HepG2 (cell line): Measurements from ENCODE around the gene SHISA7. TPM values are rescaled to one million over a fixed set of nuclear protein-coding genes. Genes with fewer than 3 reads are reported as not detected.
A peak's percentile ranks its signal among the peaks of the same experiment; 100 is the strongest.

Experiments used
- ATAC-seq: fragments of 200-7000 bp; cut with Tn5 transposase; 3 replicates; pipeline ENCODE4 v1.9.1; 2020; ENCODE audit warnings: mild to moderate bottlenecking, moderate library complexity
- BruUV-seq: library from RNA; stranded (reverse); fragments of 400-500 nt; replicated peaks from 2 replicates; lab custom pipeline; 2021; lab: Mats Ljungman, UMichigan
- CTCF ChIA-PET: fragments of 300-600 bp; formaldehyde crosslinking; extraction: SDS; loops from one replicate; lab custom pipeline; 2021; ENCODE audit warnings: low total read pairs, inconsistent platforms, low intra/inter-chr PET ratio; lab: Yijun Ruan, JAX
- POLR2A ChIA-PET: fragments of 350-600 bp; sonication (Branson Sonifier 250); formaldehyde crosslinking; loops from one replicate; lab custom pipeline; 2020; ENCODE audit warnings: antibody characterized with exemption, inconsistent platforms; lab: Yijun Ruan, JAX
- DNase-seq: peaks from one replicate; pipeline ENCODE4 v3.0.0-alpha.2; 2015; ENCODE audit warnings: low spot score
- FAIRE-seq: peaks from 3 replicates; lab custom pipeline; 2011; peaks lifted over from hg19 to GRCh38; lab: Jason Lieb, UNC
- H2AFZ ChIP-seq: one replicate; pipeline ENCODE4 v1.6.1; 2011; ENCODE audit warnings: low read length, inconsistent platforms
- H3K27ac ChIP-seq: fragments of 300-600 bp; 3 replicates; pipeline ENCODE4 v1.8.0; 2011; ENCODE audit warnings: mixed run types, mild to moderate bottlenecking, mixed read lengths, low read length, inconsistent platforms; ENCODE audit not compliant: insufficient read depth; ENCODE audit errors: extremely low read length
- H3K27me3 ChIP-seq, 2 experiments: fragments of 200-600 bp in 1 of 2; 2 replicates in 1 of 2; 3 replicates in 1 of 2; pipeline versions ENCODE4 v1.6.0 to v1.8.0; 2011; ENCODE audit warnings: low read length in 2 of 2, mild to moderate bottlenecking in 2 of 2, moderate library complexity in 2 of 2, inconsistent platforms in 1 of 2; ENCODE audit not compliant: insufficient read depth in 2 of 2, control insufficient read depth in 1 of 2
- H3K36me3 ChIP-seq, 2 experiments: fragments of 200-600 bp in 1 of 2; replicated peaks in 1 of 2; 2 replicates in 1 of 2; 3 replicates in 1 of 2; pipeline versions ENCODE4 v1.5.1 to v1.8.0; 2011; ENCODE audit warnings: low read length in 2 of 2, inconsistent platforms in 1 of 2; ENCODE audit not compliant: insufficient read depth in 2 of 2, control insufficient read depth in 1 of 2
- H3K4me1 ChIP-seq: 2 replicates; pipeline ENCODE4 v1.5.1; 2012; ENCODE audit warnings: low read length, inconsistent platforms; ENCODE audit not compliant: insufficient read depth
- H3K4me2 ChIP-seq: 2 replicates; pipeline ENCODE4 v1.6.0; 2011; ENCODE audit warnings: low read depth, low read length, inconsistent platforms
- H3K4me3 ChIP-seq, 3 experiments: fragments of 200-600 bp in 1 of 3; sonication (generic), shearing (Covaris generic) in 1 of 3; replicated peaks in 1 of 3; 2 replicates each; pipeline ENCODE4 v1.5.1; 2011 to 2016; ENCODE audit warnings: low read length in 3 of 3, inconsistent platforms in 2 of 3, low read depth in 2 of 3, mild to moderate bottlenecking in 2 of 3, control low read depth in 1 of 3, mixed read lengths in 1 of 3; ENCODE audit not compliant: insufficient read depth in 1 of 3
- H3K79me2 ChIP-seq: one replicate; pipeline ENCODE4 v1.6.1; 2011; ENCODE audit warnings: low read length, inconsistent platforms; ENCODE audit not compliant: insufficient read depth
- H3K9ac ChIP-seq: 2 replicates; pipeline ENCODE4 v1.6.0; 2011; ENCODE audit warnings: mild to moderate bottlenecking, low read depth, low read length, inconsistent platforms; ENCODE audit not compliant: insufficient read depth
- H3K9me3 ChIP-seq: 2 replicates; pipeline ENCODE4 v1.5.1; 2012; ENCODE audit warnings: mild to moderate bottlenecking, low read length
- H4K20me1 ChIP-seq: 2 replicates; pipeline ENCODE4 v1.6.0; 2011; ENCODE audit warnings: inconsistent platforms, mild to moderate bottlenecking, low read length, moderate library complexity; ENCODE audit not compliant: insufficient read depth
- CTCF ChIP-seq: sonication (generic); formaldehyde crosslinking; IDR thresholded peaks from 2 replicates; pipeline ENCODE4 v1.5.0; 2020; ENCODE audit warnings: mild to moderate bottlenecking, missing genetic modification reagents, moderate library complexity
- HNRNPK ChIP-seq: fragments of 200-400 bp; formaldehyde crosslinking; IDR thresholded peaks from 2 replicates; pipeline ENCODE4 v1.6.1; 2018; ENCODE audit warnings: low read length, low read depth, moderate library complexity, mild to moderate bottlenecking; ENCODE audit not compliant: poor library complexity, severe bottlenecking
- KLF9 ChIP-seq: IDR thresholded peaks from 2 replicates; pipeline ENCODE4 v1.6.1; 2016; ENCODE audit warnings: low read depth
- MAFK ChIP-seq, 2 experiments: IDR thresholded peaks in 1 of 2; conservative IDR thresholded peaks in 1 of 2; 2 replicates each; pipeline ENCODE4 v1.6.1; 2011; ENCODE audit warnings: improper control_type of control experiment in 2 of 2, low read length in 2 of 2
- MTA1 ChIP-seq: sonication (generic); formaldehyde crosslinking; IDR thresholded peaks from 2 replicates; pipeline ENCODE4 v1.4.0; 2020; ENCODE audit warnings: missing genetic modification reagents, mild to moderate bottlenecking, borderline replicate concordance
- MYPOP ChIP-seq: sonication (generic); formaldehyde crosslinking; IDR thresholded peaks from 2 replicates; pipeline ENCODE4 v1.8.1; 2023; ENCODE audit warnings: mild to moderate bottlenecking, moderate library complexity, missing genetic modification reagents
- RARA ChIP-seq: IDR thresholded peaks from 2 replicates; pipeline ENCODE4 v1.6.1; 2016; ENCODE audit warnings: missing genetic modification reagents, missing compliant biosample characterization
- TEF ChIP-seq: sonication (generic); formaldehyde crosslinking; IDR thresholded peaks from 2 replicates; pipeline ENCODE4 v1.5.0; 2020; ENCODE audit warnings: missing genetic modification reagents
- ZKSCAN1 ChIP-seq: fragments of 150-350 bp; IDR thresholded peaks from 2 replicates; pipeline ENCODE4 v1.6.1; 2014; ENCODE audit warnings: low read length
- ZKSCAN8 ChIP-seq: IDR thresholded peaks from 2 replicates; pipeline ENCODE4 v1.6.1; 2016; ENCODE audit warnings: borderline replicate concordance, missing genetic modification reagents, missing compliant biosample characterization
- ZNF331 ChIP-seq: sonication (generic); formaldehyde crosslinking; IDR thresholded peaks from 2 replicates; pipeline ENCODE4 v1.4.0; 2020; ENCODE audit warnings: missing genetic modification reagents
- ZSCAN9 ChIP-seq: IDR thresholded peaks from 2 replicates; pipeline ENCODE4 v1.6.1; 2016; ENCODE audit warnings: borderline replicate concordance
- WGBS: methylation state at CpG from one replicate; pipeline ENCODE4 v1.1.6; 2017; ENCODE audit warnings: low lambda C conversion rate; 5-methylcytosine and 5-hydroxymethylcytosine counted together
- in situ Hi-C: cut with HindIII; loops from 2 replicates; pipeline ENCODE4 v1.10.0; 2017; ENCODE audit warnings: low pct_unique_long_range_greater_than_20kb; ENCODE audit not compliant: extremely low pct_ligation_motif_present
- intact Hi-C: fragments of 100-400 bp; cut with micrococcal nuclease; formaldehyde crosslinking; loops from one replicate; pipeline ENCODE4 v1.10.0; 2022; ENCODE audit not compliant: unreplicated experiment
- polyA plus RNA-seq, 8 experiments: library from polyadenylated mRNA; depleted of rRNA in 3 of 8; stranded (reverse) in 7 of 8; unstranded in 1 of 8; fragments of >200 nt; fragmentation: Illumina TruSeq in 4 of 8; extraction: Trizol in 4 of 8; gene quantifications; 2 replicates each; pipeline versions ENCODE4 v1.2.1 to v1.2.3, GENCODE V29; 2011 to 2016; ENCODE audit warnings: low read depth in 4 of 8, missing spikeins in 1 of 8, mixed read lengths in 1 of 8; ENCODE audit not compliant: insufficient read depth in 1 of 8
- total RNA-seq, 5 experiments: library from RNA; depleted of rRNA; stranded (reverse); fragments of >200 nt; fragmentation: Illumina TruSeq; extraction: Trizol; gene quantifications; 2 replicates each; pipeline ENCODE4 v1.2.3, GENCODE V29; 2016; ENCODE audit warnings: low read depth in 1 of 5

Gene SHISA7
- total and polyA plus RNA-seq, 2 of the 13 experiments (the other 11 are each of a cell fraction or from before 2014, with no cell fraction given) = not detected

- Histone ChIP-seq H3K36me3 (no peaks in the 10 kb centered on the region), H3K4me2 (0 out of 2 replicates have a peak overlapping the region, but pooled peaks have one; percentile 39), H3K27ac (no peak overlapping the region), H3K27me3 (no peaks in the 10 kb centered on the region; a peak in 1 of 5 replicates), H3K4me1 (peaks cover 69% of the 10 kb centered on the region), H2AFZ (no peak overlapping the region), H3K79me2 (peaks cover 11% of the 10 kb centered on the region), H4K20me1 (no peaks in the 10 kb centered on the region), H3K9ac (no peak overlapping the region), H3K4me3 (no peak overlapping the region), H3K9me3 (no peaks in the 10 kb centered on the region)
- DNase-seq (no peak), FAIRE-seq (no peak), ATAC-seq (no peak)
- intact Hi-C loops = no loop called here
- ChIA-PET POLR2A (no interaction called here), CTCF (no interaction called here)
- peak; percentile 24 for TF ChIP-seq HNRNPK
- peak; percentile 87; the same call in 1 of the 2 replicates for TF ChIP-seq ZKSCAN8 (CRISPR knock-in tag)
- TF ChIP-seq ZKSCAN1 = peak; percentile 52; the same call in 1 of the 2 replicates
- TF ChIP-seq TEF (CRISPR knock-in tag) = no peak
- 0 out of 4 replicates have a peak, but pooled peaks of 1 of the 2 experiments have one; percentile 5 for TF ChIP-seq MAFK (conservative IDR thresholded peaks at IDR 0.05 in 1 of 2, IDR thresholded peaks at IDR 0.05 in 1 of 2; ENCODE audit: low read length in 2 of 2)
- in situ Hi-C loops = no loop called here
- BruUV-seq = no TSS peak
- 50% methylated on average over 2 of the region's 23 CpGs for WGBS
These were observed 21.1 kb upstream of the SHISA7 start for GRCh38 chr19:55464039-55464661.

GRCh38 chr19:55463583-55464031 lies 20.5 kb upstream of the SHISA7 start:
- BruUV-seq = no TSS peak
- no peak for FAIRE-seq
- in situ Hi-C loops = no loop called here
- no peak for ATAC-seq
- no peak overlapping the region for H3K9ac ChIP-seq
- H3K4me1 ChIP-seq = peaks cover 75% of the 10 kb centered on the region
- no peak overlapping the region for H2AFZ ChIP-seq
- WGBS = 60% methylated on average over 2 of the region's 15 CpGs
- no peaks in the 10 kb centered on the region for H4K20me1 ChIP-seq
- H3K9me3 ChIP-seq = no peaks in the 10 kb centered on the region
- no peaks in the 10 kb centered on the region; a peak in 1 of 5 replicates for H3K27me3 ChIP-seq
- CTCF ChIA-PET = no interaction called here
- H3K79me2 ChIP-seq = peaks cover 17% of the 10 kb centered on the region
- no peak for DNase-seq
- no peak overlapping the region for H3K27ac ChIP-seq
- no peak overlapping the region; a peak in 1 of 6 replicates for H3K4me3 ChIP-seq
- POLR2A ChIA-PET = no interaction called here
- intact Hi-C loops = no loop called here
- H3K36me3 ChIP-seq = no peaks in the 10 kb centered on the region
- peak overlapping the region; percentile 39; the same call in 1 of the 2 replicates for H3K4me2 ChIP-seq
- no peak for TF ChIP-seq RARA (CRISPR knock-in tag)
- no peak for TF ChIP-seq ZNF331 (CRISPR knock-in tag)
- no peak for TF ChIP-seq TEF (CRISPR knock-in tag)
- no peak for TF ChIP-seq KLF9 (CRISPR knock-in tag)
- TF ChIP-seq CTCF = no peak
- no peak for TF ChIP-seq MYPOP (CRISPR knock-in tag)
- no peak for TF ChIP-seq ZSCAN9
- no peak for TF ChIP-seq MTA1 (CRISPR knock-in tag)
